ENCODE data around the gene GUCY2F.
A peak's percentile ranks its signal among the peaks of the same experiment; 100 is the strongest.

The GUCY2F gene

GRCh38 chrX:109393859-109394258 lies 88.0 kb downstream of the GUCY2F start:
- DNase-seq = no peak

GRCh38 chrX:109392895-109393294 lies 89.0 kb downstream of the GUCY2F start:
- no peak for DNase-seq

GRCh38 chrX:109390556-109390955 lies 91.3 kb downstream of the GUCY2F start:
- DNase-seq = no peak

- DNase-seq = no peak
These were observed 92.0 kb downstream of the GUCY2F start for GRCh38 chrX:109389917-109390316.

GRCh38 chrX:109384699-109385098 lies 97.2 kb downstream of the GUCY2F start:
- DNase-seq = peak; percentile 44

GRCh38 chrX:109382332-109382731 lies 99.6 kb downstream of the GUCY2F start:
- no peak for DNase-seq

- DNase-seq = no peak
These were observed 103.6 kb downstream of the GUCY2F start for GRCh38 chrX:109378281-109378680.

GRCh38 chrX:109374262-109374960 lies 107.5 kb downstream of the GUCY2F start:
- DNase-seq = no peak

- DNase-seq = no peak
These were observed 108.4 kb downstream of the GUCY2F start for GRCh38 chrX:109373468-109373867.

GRCh38 chrX:109372716-109373115 lies 109.2 kb downstream of the GUCY2F start:
- no peak for DNase-seq

- DNase-seq = peak; percentile 81
These were observed 109.6 kb downstream of the GUCY2F start for GRCh38 chrX:109372291-109372690.

- no peak for DNase-seq
These were observed 119.8 kb downstream of the GUCY2F start for GRCh38 chrX:109362101-109362500.

- DNase-seq = peak; percentile 45
These were observed 121.6 kb downstream of the GUCY2F start for GRCh38 chrX:109360301-109360700.

- DNase-seq = no peak
These were observed 124.2 kb downstream of the GUCY2F start for GRCh38 chrX:109357706-109358105.

- no peak for DNase-seq
These were observed 125.2 kb downstream of the GUCY2F start for GRCh38 chrX:109356684-109357083.

- DNase-seq = no peak
These were observed 129.8 kb downstream of the GUCY2F start for GRCh38 chrX:109352066-109352588.

- no peak for DNase-seq
These were observed 130.3 kb downstream of the GUCY2F start for GRCh38 chrX:109351557-109351956.

- DNase-seq = no peak
These were observed 131.3 kb downstream of the GUCY2F start for GRCh38 chrX:109350551-109350950.

GRCh38 chrX:109350051-109350450 lies 131.8 kb downstream of the GUCY2F start:
- DNase-seq = no peak

- DNase-seq = peak; percentile 95
These were observed 134.3 kb downstream of the GUCY2F start for GRCh38 chrX:109347632-109348031.

GRCh38 chrX:109346491-109346890 lies 135.4 kb downstream of the GUCY2F start:
- DNase-seq = no peak

GRCh38 chrX:109345856-109346255 lies 136.0 kb downstream of the GUCY2F start:
- DNase-seq = no peak

- peak; percentile 56 for DNase-seq
These were observed 137.2 kb downstream of the GUCY2F start for GRCh38 chrX:109344678-109345077.

GRCh38 chrX:109344101-109344500 lies 137.8 kb downstream of the GUCY2F start:
- DNase-seq = peak; percentile 43

- DNase-seq = no peak
These were observed 138.2 kb downstream of the GUCY2F start for GRCh38 chrX:109343671-109344070.
